HepG2 (cell line): ENCODE measurements around the gene TEX28. TPM values are rescaled to one million over a fixed set of nuclear protein-coding genes. Genes with fewer than 3 reads are reported as not detected.

Source experiments
- ATAC-seq: fragments of 200-7000 bp; cut with Tn5 transposase; 3 replicates; pipeline ENCODE4 v1.9.1; 2020; ENCODE audit warnings: mild to moderate bottlenecking, moderate library complexity
- BruUV-seq: library from RNA; stranded (reverse); fragments of 400-500 nt; replicated peaks from 2 replicates; lab custom pipeline; 2021; lab: Mats Ljungman, UMichigan
- CTCF ChIA-PET: fragments of 300-600 bp; formaldehyde crosslinking; extraction: SDS; loops from one replicate; lab custom pipeline; 2021; ENCODE audit warnings: low total read pairs, inconsistent platforms, low intra/inter-chr PET ratio; lab: Yijun Ruan, JAX
- POLR2A ChIA-PET: fragments of 350-600 bp; sonication (Branson Sonifier 250); formaldehyde crosslinking; loops from one replicate; lab custom pipeline; 2020; ENCODE audit warnings: antibody characterized with exemption, inconsistent platforms; lab: Yijun Ruan, JAX
- DNase-seq: peaks from one replicate; pipeline ENCODE4 v3.0.0-alpha.2; 2015; ENCODE audit warnings: low spot score
- FAIRE-seq: peaks from 3 replicates; lab custom pipeline; 2011; peaks lifted over from hg19 to GRCh38; lab: Jason Lieb, UNC
- H2AFZ ChIP-seq: one replicate; pipeline ENCODE4 v1.6.1; 2011; ENCODE audit warnings: low read length, inconsistent platforms
- H3K27ac ChIP-seq: fragments of 300-600 bp; 3 replicates; pipeline ENCODE4 v1.8.0; 2011; ENCODE audit warnings: mixed run types, mild to moderate bottlenecking, mixed read lengths, low read length, inconsistent platforms; ENCODE audit not compliant: insufficient read depth; ENCODE audit errors: extremely low read length
- H3K27me3 ChIP-seq, 2 experiments: fragments of 200-600 bp in 1 of 2; 2 replicates in 1 of 2; 3 replicates in 1 of 2; pipeline versions ENCODE4 v1.6.0 to v1.8.0; 2011; ENCODE audit warnings: low read length in 2 of 2, mild to moderate bottlenecking in 2 of 2, moderate library complexity in 2 of 2, inconsistent platforms in 1 of 2; ENCODE audit not compliant: insufficient read depth in 2 of 2, control insufficient read depth in 1 of 2
- H3K36me3 ChIP-seq, 2 experiments: fragments of 200-600 bp in 1 of 2; replicated peaks in 1 of 2; 2 replicates in 1 of 2; 3 replicates in 1 of 2; pipeline versions ENCODE4 v1.5.1 to v1.8.0; 2011; ENCODE audit warnings: low read length in 2 of 2, inconsistent platforms in 1 of 2; ENCODE audit not compliant: insufficient read depth in 2 of 2, control insufficient read depth in 1 of 2
- H3K4me1 ChIP-seq: 2 replicates; pipeline ENCODE4 v1.5.1; 2012; ENCODE audit warnings: low read length, inconsistent platforms; ENCODE audit not compliant: insufficient read depth
- H3K4me2 ChIP-seq: 2 replicates; pipeline ENCODE4 v1.6.0; 2011; ENCODE audit warnings: low read depth, low read length, inconsistent platforms
- H3K4me3 ChIP-seq, 3 experiments: fragments of 200-600 bp in 1 of 3; sonication (generic), shearing (Covaris generic) in 1 of 3; replicated peaks in 1 of 3; 2 replicates each; pipeline ENCODE4 v1.5.1; 2011 to 2016; ENCODE audit warnings: low read length in 3 of 3, inconsistent platforms in 2 of 3, low read depth in 2 of 3, mild to moderate bottlenecking in 2 of 3, control low read depth in 1 of 3, mixed read lengths in 1 of 3; ENCODE audit not compliant: insufficient read depth in 1 of 3
- H3K79me2 ChIP-seq: one replicate; pipeline ENCODE4 v1.6.1; 2011; ENCODE audit warnings: low read length, inconsistent platforms; ENCODE audit not compliant: insufficient read depth
- H3K9ac ChIP-seq: 2 replicates; pipeline ENCODE4 v1.6.0; 2011; ENCODE audit warnings: mild to moderate bottlenecking, low read depth, low read length, inconsistent platforms; ENCODE audit not compliant: insufficient read depth
- H3K9me3 ChIP-seq: 2 replicates; pipeline ENCODE4 v1.5.1; 2012; ENCODE audit warnings: mild to moderate bottlenecking, low read length
- H4K20me1 ChIP-seq: 2 replicates; pipeline ENCODE4 v1.6.0; 2011; ENCODE audit warnings: inconsistent platforms, mild to moderate bottlenecking, low read length, moderate library complexity; ENCODE audit not compliant: insufficient read depth
- ERF ChIP-seq: IDR thresholded peaks from 2 replicates; pipeline ENCODE4 v1.6.1; 2018; ENCODE audit warnings: missing biosample characterization, missing genetic modification reagents
- NFE2L2 ChIP-seq: fragments of 150-350 bp; IDR thresholded peaks from 2 replicates; pipeline ENCODE4 v1.6.1; 2014; ENCODE audit warnings: low read length
- SOX5 ChIP-seq: IDR thresholded peaks from 2 replicates; pipeline ENCODE4 v1.6.1; 2016; ENCODE audit warnings: borderline replicate concordance
- THAP11 ChIP-seq: IDR thresholded peaks from 2 replicates; pipeline ENCODE4 v1.6.1; 2016; ENCODE audit warnings: missing biosample characterization, missing genetic modification reagents
- TRIM22 ChIP-seq: fragments of 450-650 bp; IDR thresholded peaks from 2 replicates; pipeline ENCODE4 v1.6.1; 2017
- ZBTB34 ChIP-seq: sonication (generic); formaldehyde crosslinking; IDR thresholded peaks from 2 replicates; pipeline ENCODE4 v1.8.0; 2022; ENCODE audit warnings: mild to moderate bottlenecking, missing genetic modification reagents
- ZNF180 ChIP-seq: sonication (generic); formaldehyde crosslinking; IDR thresholded peaks from 2 replicates; pipeline ENCODE4 v1.4.0; 2020; ENCODE audit warnings: low read depth, missing genetic modification reagents, borderline replicate concordance
- ZNF407 ChIP-seq: sonication (generic); formaldehyde crosslinking; IDR thresholded peaks from one replicate; pipeline ENCODE4 v1.5.1; 2020; ENCODE audit warnings: mild to moderate bottlenecking, missing genetic modification reagents; ENCODE audit errors: not compliant biosample characterization
- ZNF878 ChIP-seq: sonication (generic); formaldehyde crosslinking; IDR thresholded peaks from 2 replicates; pipeline ENCODE4 v1.8.1; 2023; ENCODE audit warnings: mild to moderate bottlenecking, missing genetic modification reagents, moderate library complexity
- ZSCAN20 ChIP-seq: sonication (generic); formaldehyde crosslinking; IDR thresholded peaks from 2 replicates; pipeline ENCODE4 v1.4.0; 2020; ENCODE audit warnings: missing genetic modification reagents, mild to moderate bottlenecking, borderline replicate concordance
- WGBS: methylation state at CpG from one replicate; pipeline ENCODE4 v1.1.6; 2017; ENCODE audit warnings: low lambda C conversion rate; 5-methylcytosine and 5-hydroxymethylcytosine counted together
- in situ Hi-C: cut with HindIII; loops from 2 replicates; pipeline ENCODE4 v1.10.0; 2017; ENCODE audit warnings: low pct_unique_long_range_greater_than_20kb; ENCODE audit not compliant: extremely low pct_ligation_motif_present
- intact Hi-C: fragments of 100-400 bp; cut with micrococcal nuclease; formaldehyde crosslinking; loops from one replicate; pipeline ENCODE4 v1.10.0; 2022; ENCODE audit not compliant: unreplicated experiment
- polyA plus RNA-seq, 8 experiments: library from polyadenylated mRNA; depleted of rRNA in 3 of 8; stranded (reverse) in 7 of 8; unstranded in 1 of 8; fragments of >200 nt; fragmentation: Illumina TruSeq in 4 of 8; extraction: Trizol in 4 of 8; gene quantifications; 2 replicates each; pipeline versions ENCODE4 v1.2.1 to v1.2.3, GENCODE V29; 2011 to 2016; ENCODE audit warnings: low read depth in 4 of 8, missing spikeins in 1 of 8, mixed read lengths in 1 of 8; ENCODE audit not compliant: insufficient read depth in 1 of 8
- total RNA-seq, 5 experiments: library from RNA; depleted of rRNA; stranded (reverse); fragments of >200 nt; fragmentation: Illumina TruSeq; extraction: Trizol; gene quantifications; 2 replicates each; pipeline ENCODE4 v1.2.3, GENCODE V29; 2016; ENCODE audit warnings: low read depth in 1 of 5

The TEX28 gene
- total and polyA plus RNA-seq, 2 of the 13 experiments (the other 11 are each of a cell fraction or from before 2014, with no cell fraction given), result not detected

- no peak for TF ChIP-seq ZNF180 (CRISPR knock-in tag)
- TF ChIP-seq ZNF878 (CRISPR knock-in tag), result no peak
These were observed 9.9 kb upstream of the TEX28 start (continued) for GRCh38 chrX:154304846-154305245.

GRCh38 chrX:154303476-154303875 is 8.6 kb upstream of the TEX28 start:
- ChIA-PET POLR2A (no interaction called here), CTCF (no interaction called here)
- TF ChIP-seq SOX5 (CRISPR knock-in tag), result no peak
- TF ChIP-seq ZSCAN20 (CRISPR knock-in tag), result no peak
- TF ChIP-seq ZNF407 (CRISPR knock-in tag), result no peak
- no peak for TF ChIP-seq THAP11 (CRISPR knock-in tag)
- no peak for TF ChIP-seq ZBTB34 (CRISPR knock-in tag)
- no peak for TF ChIP-seq NFE2L2
- no peak for TF ChIP-seq TRIM22
- TF ChIP-seq ERF (CRISPR knock-in tag), result no peak
- no TSS peak for BruUV-seq
- Histone ChIP-seq H2AFZ (no peak overlapping the region), H3K4me3 (no peak overlapping the region), H4K20me1 (no peaks in the 10 kb centered on the region), H3K27me3 (no peaks in the 10 kb centered on the region), H3K4me2 (no peak overlapping the region), H3K4me1 (no peaks in the 10 kb centered on the region), H3K36me3 (no peaks in the 10 kb centered on the region), H3K27ac (no peak overlapping the region), H3K9me3 (no peaks in the 10 kb centered on the region), H3K79me2 (no peaks in the 10 kb centered on the region), H3K9ac (no peak overlapping the region)
- DNase-seq, result no peak
- ATAC-seq, result no peak
- intact Hi-C loops (no loop called here), in situ Hi-C loops (no loop called here)
- 32% methylated on average over 8 of the region's 8 CpGs for WGBS
- no peak for FAIRE-seq
